OCI-LY1 (cell line): ENCODE measurements around the gene NMNAT1.

Source experiments
- EZH2 ChIP-seq: fragments of 200-600 bp; sonication (generic), shearing (Covaris generic); IDR thresholded peaks from 2 replicates; pipeline ENCODE4 v1.8.0; 2017; ENCODE audit warnings: borderline replicate concordance, mixed run types, mild to moderate bottlenecking, antibody characterized with exemption, low read length, moderate library complexity, mixed read lengths
- TF ChIP-seq, protein P1 (sequence below): fragments of 200-600 bp; sonication (generic), shearing (Covaris generic); IDR thresholded peaks from 2 replicates; pipeline ENCODE4 v1.5.1; 2017; ENCODE audit warnings: mild to moderate bottlenecking, antibody characterized with exemption, low read length, moderate library complexity, mixed read lengths

DNA sequence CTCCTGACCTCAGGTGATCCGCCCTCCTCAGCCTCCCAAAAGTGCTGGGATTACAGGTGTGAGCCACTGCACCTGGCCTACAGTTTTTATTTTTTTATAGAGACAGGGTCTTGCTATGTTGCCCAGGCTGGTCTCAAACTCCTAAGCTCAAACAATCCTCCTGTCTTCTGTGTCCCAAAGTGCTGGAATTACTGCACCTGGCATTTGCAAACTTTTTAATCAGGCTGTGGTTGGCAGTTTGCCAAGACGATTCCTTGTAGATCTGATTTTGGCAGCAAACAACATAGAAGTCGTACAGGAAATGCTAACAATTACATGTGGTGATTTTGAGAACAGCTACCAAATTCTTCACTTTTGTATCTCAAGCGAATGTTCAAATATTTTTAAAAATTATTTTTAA is 63.9 kb downstream of the NMNAT1 start:
- TF ChIP-seq, protein P1, sequence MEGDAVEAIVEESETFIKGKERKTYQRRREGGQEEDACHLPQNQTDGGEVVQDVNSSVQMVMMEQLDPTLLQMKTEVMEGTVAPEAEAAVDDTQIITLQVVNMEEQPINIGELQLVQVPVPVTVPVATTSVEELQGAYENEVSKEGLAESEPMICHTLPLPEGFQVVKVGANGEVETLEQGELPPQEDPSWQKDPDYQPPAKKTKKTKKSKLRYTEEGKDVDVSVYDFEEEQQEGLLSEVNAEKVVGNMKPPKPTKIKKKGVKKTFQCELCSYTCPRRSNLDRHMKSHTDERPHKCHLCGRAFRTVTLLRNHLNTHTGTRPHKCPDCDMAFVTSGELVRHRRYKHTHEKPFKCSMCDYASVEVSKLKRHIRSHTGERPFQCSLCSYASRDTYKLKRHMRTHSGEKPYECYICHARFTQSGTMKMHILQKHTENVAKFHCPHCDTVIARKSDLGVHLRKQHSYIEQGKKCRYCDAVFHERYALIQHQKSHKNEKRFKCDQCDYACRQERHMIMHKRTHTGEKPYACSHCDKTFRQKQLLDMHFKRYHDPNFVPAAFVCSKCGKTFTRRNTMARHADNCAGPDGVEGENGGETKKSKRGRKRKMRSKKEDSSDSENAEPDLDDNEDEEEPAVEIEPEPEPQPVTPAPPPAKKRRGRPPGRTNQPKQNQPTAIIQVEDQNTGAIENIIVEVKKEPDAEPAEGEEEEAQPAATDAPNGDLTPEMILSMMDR = no peak
- no peak for TF ChIP-seq EZH2
